Parathyroid adenoma (tissue), 2 donors: Measurements from ENCODE around the gene CARD10.

Experiments
- H2AFZ ChIP-seq: fragments of 300-600 bp; sonication (generic); one replicate; pipeline ENCODE4 v1.7.0; 2017; ENCODE audit warnings: antibody characterized with exemption, mild to moderate bottlenecking
- H3K27ac ChIP-seq: fragments of 300-600 bp; sonication (generic); one replicate; pipeline ENCODE4 v1.7.0; 2017
- H3K27me3 ChIP-seq: fragments of 300-600 bp; sonication (generic); one replicate; pipeline ENCODE4 v1.7.0; 2017; ENCODE audit warnings: low read length; ENCODE audit not compliant: control insufficient read depth, insufficient read depth
- H3K36me3 ChIP-seq: fragments of 300-600 bp; sonication (generic); one replicate; pipeline ENCODE4 v1.7.0; 2017; ENCODE audit warnings: low read length; ENCODE audit not compliant: control insufficient read depth, insufficient read depth
- H3K4me1 ChIP-seq: fragments of 300-600 bp; sonication (generic); one replicate; pipeline ENCODE4 v1.7.0; 2017; ENCODE audit warnings: control low read depth
- H3K4me2 ChIP-seq: fragments of 300-600 bp; sonication (generic); one replicate; pipeline ENCODE4 v1.7.0; 2017; ENCODE audit warnings: low read length
- H3K4me3 ChIP-seq: fragments of 300-600 bp; sonication (generic); one replicate; pipeline ENCODE4 v1.7.0; 2017; ENCODE audit warnings: low read depth, low read length
- H3K79me2 ChIP-seq: fragments of 300-600 bp; sonication (generic); one replicate; pipeline ENCODE4 v1.7.0; 2017; ENCODE audit warnings: control low read depth
- H3K9ac ChIP-seq: fragments of 300-600 bp; sonication (generic); one replicate; pipeline ENCODE4 v1.7.0; 2017; ENCODE audit warnings: mild to moderate bottlenecking
- H3K9me3 ChIP-seq: fragments of 300-600 bp; sonication (generic); one replicate; pipeline ENCODE4 v1.7.0; 2017; ENCODE audit warnings: low read length; ENCODE audit not compliant: control insufficient read depth
- CTCF ChIP-seq: fragments of 300-600 bp; sonication (generic); IDR thresholded peaks from one replicate; pipeline ENCODE4 v1.7.0; 2017; ENCODE audit warnings: antibody characterized with exemption, mild to moderate bottlenecking
- donor health status: primary hyperparathyroidism.

CARD10 gene

GRCh38 chr22:37481347-37481907 lies 37.8 kb downstream of the CARD10 start:
- Histone ChIP-seq H3K9ac (no peak overlapping the region), H3K4me2 (no peak overlapping the region), H3K4me1 (no peaks in the 10 kb centered on the region), H3K9me3 (no peaks in the 10 kb centered on the region), H3K27me3 (no peaks in the 10 kb centered on the region), H3K4me3 (no peak overlapping the region), H2AFZ (no peak overlapping the region), H3K27ac (no peak overlapping the region), H3K36me3 (no peaks in the 10 kb centered on the region), H3K79me2 (no peaks in the 10 kb centered on the region)
- TF ChIP-seq CTCF, result no peak

GRCh38 chr22:37480387-37481346 lies 38.5 kb downstream of the CARD10 start:
- Histone ChIP-seq H3K4me2 (no peak overlapping the region), H3K79me2 (no peaks in the 10 kb centered on the region), H2AFZ (no peak overlapping the region), H3K9ac (no peak overlapping the region), H3K27me3 (no peaks in the 10 kb centered on the region), H3K4me3 (no peak overlapping the region), H3K9me3 (no peaks in the 10 kb centered on the region), H3K36me3 (no peaks in the 10 kb centered on the region), H3K27ac (no peak overlapping the region), H3K4me1 (no peaks in the 10 kb centered on the region)
- no peak for TF ChIP-seq CTCF

- H3K27me3 ChIP-seq, result no peaks in the 10 kb centered on the region
- TF ChIP-seq CTCF, result no peak
Observed at GRCh38 chr22:37479196-37479595, 40.0 kb downstream of the CARD10 start.

DNA sequence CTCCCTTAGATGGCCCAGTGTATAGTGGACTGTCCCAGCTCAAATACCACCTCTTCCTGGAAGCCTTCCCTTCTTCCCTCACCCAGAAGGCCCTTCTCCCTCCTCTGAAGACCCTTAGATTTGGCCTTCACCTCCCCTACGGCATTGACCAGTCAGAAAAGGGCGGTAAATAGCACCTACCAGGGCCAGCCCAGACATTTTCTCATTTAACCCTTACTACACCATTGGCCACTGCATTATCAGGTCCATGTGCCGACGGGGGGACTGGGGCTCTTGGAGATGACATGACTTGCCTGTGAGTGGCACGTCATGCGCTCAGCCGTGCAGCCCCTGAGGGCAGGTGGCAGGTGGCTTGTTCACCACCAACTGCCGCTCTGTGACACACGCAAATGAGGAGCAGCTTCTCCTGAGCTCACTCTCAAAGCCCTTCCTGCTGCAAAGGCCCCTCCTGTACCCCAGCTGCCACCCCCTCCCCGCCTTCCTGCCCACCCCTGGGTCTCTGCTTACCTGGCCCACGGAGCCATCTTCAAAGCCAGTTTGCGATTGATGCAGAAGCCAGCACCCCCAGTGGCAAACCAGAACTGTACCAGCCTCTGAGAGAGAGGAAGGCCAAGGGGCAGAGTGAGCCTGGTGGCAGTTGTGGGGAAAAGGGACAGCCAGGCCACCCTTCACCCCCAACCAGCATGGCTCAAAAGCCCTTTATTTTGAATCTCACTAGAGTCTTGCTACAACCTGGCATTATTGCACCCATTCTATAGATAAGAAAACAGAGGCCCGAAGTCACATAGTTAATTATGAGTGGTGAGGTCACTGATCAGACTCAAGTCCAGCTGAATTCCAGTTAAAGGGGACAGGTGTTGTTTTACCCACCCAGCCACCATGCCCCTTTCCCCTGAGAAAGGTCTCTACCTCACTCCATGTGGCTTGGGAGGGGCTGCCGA lies 42.6 kb downstream of the CARD10 start:
- Histone ChIP-seq H3K79me2 (no peaks in the 10 kb centered on the region), H3K9me3 (no peaks in the 10 kb centered on the region), H3K4me1 (no peaks in the 10 kb centered on the region), H3K36me3 (no peaks in the 10 kb centered on the region), H3K27ac (no peak overlapping the region), H2AFZ (no peak overlapping the region), H3K4me3 (no peak overlapping the region), H3K27me3 (no peaks in the 10 kb centered on the region), H3K4me2 (no peak overlapping the region), H3K9ac (no peak overlapping the region)
- no peak for TF ChIP-seq CTCF

More at GRCh38 chr22:37479196-37479595, 40.0 kb downstream of the CARD10 start:
- Histone ChIP-seq H2AFZ (no peak overlapping the region), H3K9me3 (no peaks in the 10 kb centered on the region), H3K27ac (no peak overlapping the region), H3K4me1 (no peaks in the 10 kb centered on the region), H3K36me3 (no peaks in the 10 kb centered on the region), H3K9ac (no peak overlapping the region), H3K4me2 (no peak overlapping the region), H3K79me2 (no peaks in the 10 kb centered on the region), H3K4me3 (no peak overlapping the region)
